ENCODE data around the gene CPNE7. TPM values are rescaled to one million over a fixed set of nuclear protein-coding genes. Genes with fewer than 3 reads are reported as not detected.

Gene CPNE7
- total RNA-seq, 2 donors from 2014 or later = 1.5 to 2.1 TPM

DNA sequence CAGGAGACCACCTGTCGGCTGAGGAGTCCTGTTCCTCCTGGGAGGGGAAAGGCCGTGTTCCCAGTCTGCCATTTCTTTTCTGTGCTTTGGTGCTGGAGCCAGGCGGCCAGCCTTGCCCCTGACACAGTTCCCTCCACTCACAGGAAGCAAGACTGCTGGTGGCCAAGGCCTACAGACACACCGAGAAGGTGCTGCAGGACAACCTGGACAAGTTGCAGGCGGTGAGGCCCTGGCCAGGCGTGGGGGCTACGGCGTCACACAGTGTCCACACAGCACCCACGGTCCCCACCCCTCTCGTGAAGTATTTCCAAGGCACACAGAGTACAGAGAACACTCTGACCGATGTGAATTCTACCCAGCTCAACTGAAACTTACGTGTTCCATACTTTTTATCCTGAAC, 21.2 kb upstream of the CPNE7 start:
- H3K4me3 ChIP-seq (ENCODE audit: low read length) = no peak overlapping the region
- TF ChIP-seq, protein P1, sequence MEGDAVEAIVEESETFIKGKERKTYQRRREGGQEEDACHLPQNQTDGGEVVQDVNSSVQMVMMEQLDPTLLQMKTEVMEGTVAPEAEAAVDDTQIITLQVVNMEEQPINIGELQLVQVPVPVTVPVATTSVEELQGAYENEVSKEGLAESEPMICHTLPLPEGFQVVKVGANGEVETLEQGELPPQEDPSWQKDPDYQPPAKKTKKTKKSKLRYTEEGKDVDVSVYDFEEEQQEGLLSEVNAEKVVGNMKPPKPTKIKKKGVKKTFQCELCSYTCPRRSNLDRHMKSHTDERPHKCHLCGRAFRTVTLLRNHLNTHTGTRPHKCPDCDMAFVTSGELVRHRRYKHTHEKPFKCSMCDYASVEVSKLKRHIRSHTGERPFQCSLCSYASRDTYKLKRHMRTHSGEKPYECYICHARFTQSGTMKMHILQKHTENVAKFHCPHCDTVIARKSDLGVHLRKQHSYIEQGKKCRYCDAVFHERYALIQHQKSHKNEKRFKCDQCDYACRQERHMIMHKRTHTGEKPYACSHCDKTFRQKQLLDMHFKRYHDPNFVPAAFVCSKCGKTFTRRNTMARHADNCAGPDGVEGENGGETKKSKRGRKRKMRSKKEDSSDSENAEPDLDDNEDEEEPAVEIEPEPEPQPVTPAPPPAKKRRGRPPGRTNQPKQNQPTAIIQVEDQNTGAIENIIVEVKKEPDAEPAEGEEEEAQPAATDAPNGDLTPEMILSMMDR (conservative IDR thresholded peaks at IDR 0.05) = no peak
- no peak overlapping the region for H3K9ac ChIP-seq (ENCODE audit: extremely low read depth, low read length, poor library complexity, severe bottlenecking)
- H3K36me3 ChIP-seq (ENCODE audit: control insufficient read depth, insufficient read depth, low read length) = peaks cover 58% of the 10 kb centered on the region
- 94 to 98% methylated on average over 9 to 12 of the region's 12 CpGs for WGBS, 2 experiments (ENCODE audit: insufficient coverage in 1 of 2, insufficient read length in 1 of 2)
- Mint-ChIP-seq H3K27me3 (ENCODE audit: insufficient read depth) (no peaks in the 10 kb centered on the region), H3K27ac (no peak overlapping the region), H3K4me1 (no peaks in the 10 kb centered on the region), H3K36me3 (ENCODE audit: low read depth) (peaks cover 63% of the 10 kb centered on the region), H3K9me3 (no peaks in the 10 kb centered on the region), H3K4me3 (no peak overlapping the region)
- DNase-seq = peak; percentile 37
- no peaks in the 10 kb centered on the region for H3K27me3 ChIP-seq (ENCODE audit: control insufficient read depth, insufficient read depth, low read length, poor library complexity, severe bottlenecking)
- no peak overlapping the region for H3K27ac ChIP-seq (ENCODE audit: low read depth, low read length)
- no peaks in the 10 kb centered on the region for H3K4me1 ChIP-seq (ENCODE audit: control insufficient read depth, insufficient read depth, low read length)
- H3K9me3 ChIP-seq (ENCODE audit: control insufficient read depth, low read length) = no peaks in the 10 kb centered on the region

DNA sequence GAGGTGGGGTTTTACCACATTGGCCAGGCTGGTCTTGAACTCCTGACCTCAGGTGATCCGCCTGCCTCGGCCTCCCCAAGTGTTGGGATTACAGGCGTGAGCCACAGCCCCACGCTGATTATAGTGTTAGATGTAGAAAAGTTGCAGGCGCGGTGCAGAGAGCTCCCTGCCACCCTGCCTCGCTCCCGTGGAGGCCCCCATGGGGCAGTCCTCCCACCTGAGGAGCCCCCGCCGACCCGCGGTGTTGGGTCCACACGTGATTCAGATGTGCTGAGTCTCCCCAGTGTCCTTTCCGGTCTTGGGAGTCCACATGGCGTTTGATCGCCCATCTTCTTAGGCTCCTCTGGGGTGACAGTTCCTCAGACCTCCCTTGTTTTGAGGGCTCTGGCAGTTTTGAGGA, 20.3 kb upstream of the CPNE7 start:
- Histone ChIP-seq H3K27me3 (ENCODE audit: control insufficient read depth, insufficient read depth, low read length, poor library complexity, severe bottlenecking) (no peaks in the 10 kb centered on the region), H3K9me3 (ENCODE audit: control insufficient read depth, low read length) (no peaks in the 10 kb centered on the region), H3K4me3 (ENCODE audit: low read length) (no peak overlapping the region), H3K9ac (ENCODE audit: extremely low read depth, low read length, poor library complexity, severe bottlenecking) (no peak overlapping the region), H3K4me1 (ENCODE audit: control insufficient read depth, insufficient read depth, low read length) (no peaks in the 10 kb centered on the region), H3K27ac (ENCODE audit: low read depth, low read length) (no peak overlapping the region), H3K36me3 (ENCODE audit: control insufficient read depth, insufficient read depth, low read length) (peaks cover 58% of the 10 kb centered on the region)
- H3K27me3 Mint-ChIP-seq (ENCODE audit: insufficient read depth) = no peaks in the 10 kb centered on the region
- H3K27ac Mint-ChIP-seq = peak overlapping the region; percentile 55
- 90 to 96% methylated on average over 2 to 16 of the region's 16 CpGs for WGBS, 2 experiments (ENCODE audit: insufficient coverage in 1 of 2, insufficient read length in 1 of 2)
- H3K36me3 Mint-ChIP-seq (ENCODE audit: low read depth) = peaks cover 54% of the 10 kb centered on the region
- H3K4me3 Mint-ChIP-seq = no peak overlapping the region
- H3K4me1 Mint-ChIP-seq = peaks cover 3% of the 10 kb centered on the region
- H3K9me3 Mint-ChIP-seq = no peaks in the 10 kb centered on the region
- DNase-seq = no peak
- TF ChIP-seq, protein P1 (conservative IDR thresholded peaks at IDR 0.05) = no peak

DNA sequence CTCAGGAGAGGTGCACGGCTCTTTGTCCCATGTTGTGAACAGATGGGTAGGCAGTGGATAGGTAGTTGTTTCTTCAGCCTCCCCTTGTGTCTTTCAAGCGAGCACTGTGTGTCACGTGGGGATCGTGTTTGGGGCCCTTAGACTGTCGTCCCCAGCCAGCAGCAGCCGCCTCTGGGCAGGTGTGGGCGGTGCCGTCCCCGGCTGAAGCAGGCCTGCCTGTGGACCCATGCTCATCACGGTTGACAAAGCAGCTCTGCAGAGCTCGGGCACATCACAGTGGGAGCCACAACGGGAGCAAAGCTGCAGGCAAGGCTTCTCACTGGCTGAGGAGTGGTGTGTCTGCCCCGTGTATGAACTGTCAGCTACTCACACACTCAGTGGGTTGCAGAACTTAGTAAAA, 19.8 kb upstream of the CPNE7 start:
- no peaks in the 10 kb centered on the region for H3K27me3 Mint-ChIP-seq (ENCODE audit: insufficient read depth)
- H3K27ac ChIP-seq (ENCODE audit: low read depth, low read length) = no peak overlapping the region
- no peak overlapping the region for H3K9ac ChIP-seq (ENCODE audit: extremely low read depth, low read length, poor library complexity, severe bottlenecking)
- H3K4me1 Mint-ChIP-seq = peaks cover 3% of the 10 kb centered on the region
- no peaks in the 10 kb centered on the region for H3K4me1 ChIP-seq (ENCODE audit: control insufficient read depth, insufficient read depth, low read length)
- DNase-seq = no peak
- no peaks in the 10 kb centered on the region for H3K9me3 Mint-ChIP-seq
- H3K27me3 ChIP-seq (ENCODE audit: control insufficient read depth, insufficient read depth, low read length, poor library complexity, severe bottlenecking) = no peaks in the 10 kb centered on the region
- TF ChIP-seq, protein P1 (conservative IDR thresholded peaks at IDR 0.05) = no peak
- no peak overlapping the region for H3K4me3 ChIP-seq (ENCODE audit: low read length)
- WGBS, 2 experiments (ENCODE audit: insufficient coverage in 1 of 2, insufficient read length in 1 of 2) = 94 to 96% methylated on average over 11 to 13 of the region's 13 CpGs
- H3K4me3 Mint-ChIP-seq = no peak overlapping the region
- H3K36me3 ChIP-seq (ENCODE audit: control insufficient read depth, insufficient read depth, low read length) = peaks cover 53% of the 10 kb centered on the region
- peaks cover 49% of the 10 kb centered on the region for H3K36me3 Mint-ChIP-seq (ENCODE audit: low read depth)
- H3K9me3 ChIP-seq (ENCODE audit: control insufficient read depth, low read length) = no peaks in the 10 kb centered on the region
- H3K27ac Mint-ChIP-seq = peak overlapping the region; percentile 55
